Stimulated activated CD4-positive, alpha-beta T cell treated with anti-CD3 and anti-CD28 coated beads, Interleukin-4, amount 100 ng/mL, for 4 hours (primary cell): ENCODE data around the gene CEP120.

Experiments used
- DNase-seq, 2 experiments: peaks; one replicate each; pipeline ENCODE4 v3.0.0-alpha.2; 2020

CEP120 gene

DNA sequence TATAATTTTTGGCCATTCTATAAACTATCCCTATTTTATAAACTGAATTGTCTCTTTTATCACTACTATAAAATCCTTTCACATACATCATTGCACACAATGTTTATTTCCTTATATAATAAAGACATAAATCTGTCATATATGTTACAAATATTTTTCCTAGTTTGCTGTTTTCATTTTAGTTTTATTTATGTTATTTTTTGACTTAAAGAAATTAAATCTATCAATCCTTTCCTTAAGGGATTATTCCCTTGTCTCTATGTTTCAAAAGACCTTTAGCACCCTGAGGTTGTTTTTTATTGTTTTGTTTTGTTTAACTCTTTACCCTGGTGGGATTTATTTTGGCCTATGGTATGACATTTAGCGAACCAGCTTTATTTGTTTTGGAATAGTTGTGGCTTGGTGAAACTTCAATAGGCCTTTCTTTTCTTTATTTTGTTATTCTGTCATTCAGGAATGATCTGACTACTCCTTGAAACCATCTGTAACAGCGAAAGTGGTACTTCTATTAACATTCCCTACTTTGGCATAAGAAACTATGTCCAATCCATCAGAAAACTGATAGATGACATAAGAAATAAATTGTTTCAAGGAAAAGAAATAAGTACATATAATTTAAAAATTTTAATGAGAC lies 125.9 kb downstream of the CEP120 start:
- DNase-seq, result no peak
